SK-N-SH treated with all-trans-retinoic acid at 6 μM for 48 hours (cell line): Measurements from ENCODE around the gene PHIP.

ENCODE experiments used
- ESRRG ChIP-seq: fragments of 250-450 bp; sonication (Bioruptor Pico); IDR thresholded peaks from 2 replicates; pipeline ENCODE4 v1.6.1; 2021; ENCODE audit warnings: mild to moderate bottlenecking
- PATZ1 ChIP-seq: fragments of 250-450 bp; sonication (Bioruptor Pico); IDR thresholded peaks from 2 replicates; pipeline ENCODE4 v1.8.0; 2020; ENCODE audit warnings: mild to moderate bottlenecking, moderate library complexity, borderline replicate concordance
- PPARA ChIP-seq: fragments of 250-450 bp; sonication (Bioruptor Pico); IDR thresholded peaks from 2 replicates; pipeline ENCODE4 v1.5.0; 2020; ENCODE audit warnings: mild to moderate bottlenecking, borderline replicate concordance
- RARB ChIP-seq: fragments of 250-450 bp; sonication (Bioruptor Pico); IDR thresholded peaks from 2 replicates; pipeline ENCODE4 v1.8.0; 2021; ENCODE audit warnings: mild to moderate bottlenecking, moderate library complexity
- SNAI2 ChIP-seq: fragments of 250-450 bp; sonication (Bioruptor Pico); IDR thresholded peaks from 2 replicates; pipeline ENCODE4 v1.5.0; 2020; ENCODE audit warnings: mild to moderate bottlenecking, moderate library complexity
- TOX ChIP-seq: fragments of 250-450 bp; sonication (Bioruptor Pico); IDR thresholded peaks from 2 replicates; pipeline ENCODE4 v1.8.0; 2021; ENCODE audit warnings: mild to moderate bottlenecking, moderate library complexity, borderline replicate concordance
- ZC3H10 ChIP-seq: fragments of 250-450 bp; sonication (Bioruptor Pico); IDR thresholded peaks from 2 replicates; pipeline ENCODE4 v1.5.1; 2021; ENCODE audit warnings: mild to moderate bottlenecking, moderate library complexity
- ZNF70 ChIP-seq: fragments of 450-650 bp; formaldehyde crosslinking; IDR thresholded peaks from 2 replicates; pipeline ENCODE4 v1.5.0; 2020; ENCODE audit warnings: mild to moderate bottlenecking, moderate library complexity
- TF ChIP-seq, protein P1 (sequence below): fragments of 250-450 bp; sonication (Bioruptor Pico); IDR thresholded peaks from 2 replicates; pipeline ENCODE4 v1.5.1; 2020; ENCODE audit warnings: low read depth, mild to moderate bottlenecking, moderate library complexity

GRCh38 chr6:79082304-79082703 is 4.2 kb upstream of the PHIP start:
- TF ChIP-seq SNAI2 (CRISPR knock-in tag) (no peak), PPARA (CRISPR knock-in tag) (no peak), PATZ1 (CRISPR knock-in tag) (no peak), ZNF70 (CRISPR knock-in tag) (no peak), TOX (CRISPR knock-in tag) (no peak), ZC3H10 (no peak), ESRRG (CRISPR knock-in tag) (no peak), RARB (no peak)
- TF ChIP-seq, protein P1, sequence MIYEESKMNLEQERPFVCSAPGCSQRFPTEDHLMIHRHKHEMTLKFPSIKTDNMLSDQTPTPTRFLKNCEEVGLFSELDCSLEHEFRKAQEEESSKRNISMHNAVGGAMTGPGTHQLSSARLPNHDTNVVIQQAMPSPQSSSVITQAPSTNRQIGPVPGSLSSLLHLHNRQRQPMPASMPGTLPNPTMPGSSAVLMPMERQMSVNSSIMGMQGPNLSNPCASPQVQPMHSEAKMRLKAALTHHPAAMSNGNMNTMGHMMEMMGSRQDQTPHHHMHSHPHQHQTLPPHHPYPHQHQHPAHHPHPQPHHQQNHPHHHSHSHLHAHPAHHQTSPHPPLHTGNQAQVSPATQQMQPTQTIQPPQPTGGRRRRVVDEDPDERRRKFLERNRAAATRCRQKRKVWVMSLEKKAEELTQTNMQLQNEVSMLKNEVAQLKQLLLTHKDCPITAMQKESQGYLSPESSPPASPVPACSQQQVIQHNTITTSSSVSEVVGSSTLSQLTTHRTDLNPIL (CRISPR knock-in tag) = no peak
